Gastroesophageal sphincter (tissue), 3 donors: ENCODE measurements around the gene MGRN1.

Experiments
- CTCF ChIP-seq, 4 experiments: fragments of 200-600 bp in 2 of 4; fragments of 450-650 bp in 2 of 4; sonication (generic) in 1 of 4; IDR thresholded peaks; one replicate each; pipeline ENCODE4 v1.5.1; 2017 to 2019; ENCODE audit warnings: antibody characterized with exemption in 4 of 4, mild to moderate bottlenecking in 2 of 4, moderate library complexity in 2 of 4
- POLR2A ChIP-seq, 2 donors: fragments of 450-650 bp; IDR thresholded peaks; one replicate each; pipeline ENCODE4 v1.6.1; 2017; ENCODE audit warnings: antibody characterized with exemption in 2 of 2, mild to moderate bottlenecking in 2 of 2, moderate library complexity in 1 of 2

DNA sequence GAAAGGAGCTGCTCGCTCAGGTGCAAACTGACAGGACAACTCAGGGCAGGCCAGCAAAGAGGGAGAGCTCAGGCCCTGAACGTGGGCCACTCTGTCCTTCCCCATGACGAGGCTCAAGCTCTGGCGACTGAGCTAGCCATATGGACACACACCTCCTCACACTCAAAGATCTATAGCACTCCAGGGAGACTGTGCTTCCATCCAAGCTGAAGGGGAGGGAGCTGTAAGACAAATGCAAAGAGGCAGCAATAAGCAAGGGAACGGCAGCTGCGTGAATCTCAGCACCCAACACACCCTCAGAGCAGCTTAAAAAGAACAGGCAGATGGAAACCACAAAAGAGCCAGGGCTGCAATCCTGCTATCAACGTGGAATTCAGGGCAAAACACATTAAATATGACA is 82.2 kb downstream of the MGRN1 start:
- TF ChIP-seq CTCF (IDR thresholded peaks at IDR 0.05) = no peak
- no peak for TF ChIP-seq POLR2A (IDR thresholded peaks at IDR 0.05)
